H1 (cell line): ENCODE measurements around the gene KRT8. TPM values are rescaled to one million over a fixed set of nuclear protein-coding genes. Genes with fewer than 3 reads are reported as not detected.

ENCODE experiments used
- CTBP2 ChIP-seq: IDR thresholded peaks from 2 replicates; pipeline ENCODE4 v1.7.0; 2011; ENCODE audit warnings: borderline replicate concordance, mild to moderate bottlenecking, moderate library complexity, mixed read lengths, low read length; ENCODE audit not compliant: insufficient read depth, insufficient read length
- JUND ChIP-seq: IDR thresholded peaks from 2 replicates; pipeline ENCODE4 v1.6.1; 2011; ENCODE audit warnings: mild to moderate bottlenecking, improper control_type of control experiment, low read length
- KDM4A ChIP-seq: IDR thresholded peaks from one replicate; pipeline ENCODE4 v1.7.1; 2012; ENCODE audit warnings: low read depth, mild to moderate bottlenecking, moderate library complexity, low read length, inconsistent platforms; ENCODE audit not compliant: severe bottlenecking
- RAD21 ChIP-seq, 2 experiments: IDR thresholded peaks in 1 of 2; conservative IDR thresholded peaks in 1 of 2; 2 replicates each; pipeline ENCODE4 v1.6.1; 2011; ENCODE audit warnings: low read depth in 2 of 2, low read length in 2 of 2, improper control_type of control experiment in 1 of 2, inconsistent platforms in 1 of 2, mild to moderate bottlenecking in 1 of 2, moderate library complexity in 1 of 2
- RFX5 ChIP-seq: IDR thresholded peaks from 2 replicates; pipeline ENCODE4 v1.6.1; 2011; ENCODE audit warnings: low read depth, low read length, improper control_type of control experiment, borderline replicate concordance
- polyA plus RNA-seq, 7 experiments: library from polyadenylated mRNA; depleted of rRNA in 3 of 7; stranded (reverse) in 5 of 7; unstranded in 2 of 7; fragments of >200 nt in 5 of 7; fragments of 200-250 nt in 2 of 7; gene quantifications; 1 replicate in 5 of 7; 2 replicates in 1 of 7; 4 replicates in 1 of 7; pipeline versions ENCODE4 v1.2.1 to v1.2.3, GENCODE V29; 2011 to 2013; ENCODE audit warnings: missing spikeins in 2 of 7, mixed read lengths in 2 of 7
- total RNA-seq: library from RNA; stranded (reverse); fragmentation: NEBNext Ultra II Directional; extraction: Animal tissue kit (Norgen Biotek cat#: 25700); gene quantifications from 2 replicates; pipeline ENCODE4 v1.2.1, GENCODE V29; 2021

KRT8 gene
- total and polyA plus RNA-seq, 2 of the 8 experiments (the other 6 are each of a cell fraction or from before 2014, with no cell fraction given): 280 to 290 TPM

DNA sequence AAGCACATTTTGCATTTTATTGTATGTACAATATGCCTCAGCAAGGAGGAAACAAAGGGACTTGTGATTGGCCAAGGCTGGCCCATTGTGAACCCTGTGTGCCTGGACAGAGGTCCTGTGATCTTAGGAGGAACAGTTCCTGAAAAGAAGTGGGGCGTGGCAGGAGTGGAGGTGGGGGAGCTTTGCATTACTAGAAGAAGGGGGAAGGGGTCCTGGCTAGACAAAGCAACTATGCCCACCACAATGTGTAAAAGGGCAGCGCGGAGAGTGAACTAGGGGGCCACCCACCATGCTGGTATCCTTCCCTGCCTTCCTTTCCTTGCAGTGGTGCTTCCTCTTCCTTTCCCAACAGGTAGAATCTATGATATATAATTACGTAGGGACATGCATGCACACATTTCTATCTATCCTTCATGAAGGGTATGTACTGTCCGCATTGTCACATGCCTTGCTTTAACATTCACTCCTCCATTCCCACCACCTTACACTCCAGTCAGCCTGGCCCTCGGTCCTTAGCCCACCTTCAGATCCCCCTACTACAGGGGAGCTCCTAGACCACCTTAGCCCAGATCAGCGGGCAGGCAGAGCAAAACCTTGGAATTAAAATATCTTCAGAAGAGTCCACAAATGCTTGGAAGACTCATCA lies 12.5 kb downstream of the KRT8 start (continued):
- TF ChIP-seq KDM4A (no peak), CTBP2 (no peak), RAD21 (IDR thresholded peaks at IDR 0.05 in 1 of 2, conservative IDR thresholded peaks at IDR 0.05 in 1 of 2; ENCODE audit: low read depth in 2 of 2, low read length in 2 of 2) (no peak), RFX5 (no peak), JUND (no peak)
